BE2C (cell line): ENCODE measurements around the gene ZNF446.
"Not testable (repeated sequence)": the region's sequence is repeated elsewhere in the genome, so short reads cannot be mapped to it uniquely, and the experiment has no call there.

Source experiments
- DNase-seq: peaks from one replicate; pipeline ENCODE4 v3.0.0-alpha.2; 2020
- H3K27me3 ChIP-seq: fragments of 250-450 bp; sonication (Bioruptor Pico); 2 replicates; pipeline ENCODE4 v1.5.1; 2020; ENCODE audit warnings: mild to moderate bottlenecking
- H3K36me3 ChIP-seq: fragments of 250-450 bp; sonication (Bioruptor Pico); 2 replicates; pipeline ENCODE4 v1.5.1; 2020; ENCODE audit warnings: mild to moderate bottlenecking
- H3K4me1 ChIP-seq: fragments of 250-450 bp; sonication (Bioruptor Pico); 2 replicates; pipeline ENCODE4 v1.5.1; 2020
- H3K4me3 ChIP-seq: 2 replicates; pipeline ENCODE4 v1.5.1; 2011; ENCODE audit warnings: low read depth, low read length
- H3K9me3 ChIP-seq: fragments of 250-450 bp; sonication (Bioruptor Pico); 2 replicates; pipeline ENCODE4 v1.5.1; 2020
- TF ChIP-seq, protein P1 (sequence below): IDR thresholded peaks from 2 replicates; pipeline ENCODE4 v1.5.1; 2012; ENCODE audit warnings: mild to moderate bottlenecking, low read depth, low read length

Gene ZNF446

DNA sequence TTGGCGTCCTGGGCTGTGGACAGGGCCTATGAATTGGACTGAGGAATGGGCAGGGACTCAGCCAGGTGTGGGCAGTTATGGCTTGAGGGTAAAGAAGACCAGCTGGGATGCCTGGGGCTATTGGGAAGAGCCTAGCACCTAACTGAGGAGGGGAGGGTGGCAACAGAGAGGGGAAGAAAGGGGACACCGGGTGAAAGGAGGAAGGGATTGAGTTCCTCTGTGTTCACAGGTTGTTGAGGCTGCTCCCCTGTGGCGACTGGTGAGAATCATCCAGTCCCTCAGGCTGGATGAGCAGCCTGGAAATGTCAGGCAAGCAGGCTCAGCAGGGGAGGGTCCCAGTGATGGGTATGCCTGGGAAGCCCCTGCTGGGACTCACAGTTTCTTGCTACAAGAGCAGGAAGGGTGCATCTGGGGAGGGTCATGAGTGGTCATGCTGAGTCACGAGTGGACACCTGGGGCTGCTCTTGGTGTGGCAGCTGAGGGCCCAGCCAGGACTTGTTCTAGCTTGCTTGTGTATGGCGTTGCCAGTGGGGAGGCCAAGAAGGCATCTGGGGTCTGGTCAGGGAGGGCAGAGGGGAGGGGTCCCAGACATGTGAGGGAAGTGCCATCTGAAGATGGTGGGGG, 7.8 kb upstream of the ZNF446 start:
- Histone ChIP-seq H3K4me1 (no peaks in the 10 kb centered on the region), H3K27me3 (no peaks in the 10 kb centered on the region), H3K4me3 (peak overlapping the region; percentile 85), H3K36me3 (peaks cover 23% of the 10 kb centered on the region), H3K9me3 (no peaks in the 10 kb centered on the region)
- no peak for DNase-seq
- TF ChIP-seq, protein P1, sequence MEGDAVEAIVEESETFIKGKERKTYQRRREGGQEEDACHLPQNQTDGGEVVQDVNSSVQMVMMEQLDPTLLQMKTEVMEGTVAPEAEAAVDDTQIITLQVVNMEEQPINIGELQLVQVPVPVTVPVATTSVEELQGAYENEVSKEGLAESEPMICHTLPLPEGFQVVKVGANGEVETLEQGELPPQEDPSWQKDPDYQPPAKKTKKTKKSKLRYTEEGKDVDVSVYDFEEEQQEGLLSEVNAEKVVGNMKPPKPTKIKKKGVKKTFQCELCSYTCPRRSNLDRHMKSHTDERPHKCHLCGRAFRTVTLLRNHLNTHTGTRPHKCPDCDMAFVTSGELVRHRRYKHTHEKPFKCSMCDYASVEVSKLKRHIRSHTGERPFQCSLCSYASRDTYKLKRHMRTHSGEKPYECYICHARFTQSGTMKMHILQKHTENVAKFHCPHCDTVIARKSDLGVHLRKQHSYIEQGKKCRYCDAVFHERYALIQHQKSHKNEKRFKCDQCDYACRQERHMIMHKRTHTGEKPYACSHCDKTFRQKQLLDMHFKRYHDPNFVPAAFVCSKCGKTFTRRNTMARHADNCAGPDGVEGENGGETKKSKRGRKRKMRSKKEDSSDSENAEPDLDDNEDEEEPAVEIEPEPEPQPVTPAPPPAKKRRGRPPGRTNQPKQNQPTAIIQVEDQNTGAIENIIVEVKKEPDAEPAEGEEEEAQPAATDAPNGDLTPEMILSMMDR = no peak

DNA sequence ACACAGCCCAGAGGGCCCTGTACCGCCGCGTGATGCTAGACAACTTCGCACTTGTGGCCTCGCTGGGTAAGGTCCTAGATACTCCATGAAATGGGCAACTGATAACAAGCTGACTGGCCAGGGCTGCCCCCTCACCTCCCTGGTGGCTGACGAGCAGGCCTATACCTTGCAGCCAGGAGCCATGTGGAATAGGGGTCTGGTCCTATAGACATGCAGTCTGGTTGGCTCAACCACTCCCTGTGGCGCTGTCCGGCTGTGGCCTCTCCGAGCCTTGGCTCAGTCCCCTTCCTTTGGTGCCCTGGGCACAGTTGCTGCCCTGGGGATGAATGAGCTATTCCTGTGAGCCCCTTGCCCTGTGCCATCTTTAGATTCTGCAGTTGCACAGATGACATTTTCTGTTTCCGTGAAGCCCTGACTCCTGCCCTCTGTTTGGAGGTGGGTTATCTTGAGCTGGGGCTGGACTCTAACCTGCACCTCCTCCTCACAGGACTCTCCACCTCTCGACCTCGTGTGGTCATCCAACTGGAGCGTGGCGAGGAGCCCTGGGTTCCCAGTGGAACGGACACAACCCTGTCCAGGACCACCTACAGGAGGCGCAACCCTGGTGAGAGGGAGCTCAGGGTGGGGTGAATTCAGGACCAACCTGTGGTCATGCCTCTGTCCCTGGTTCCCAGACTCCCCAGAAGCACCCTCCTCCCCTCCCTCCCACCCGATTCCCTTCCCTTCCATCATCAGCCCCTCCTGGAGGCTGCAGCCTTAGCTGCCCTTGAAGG, 6.7 kb upstream of the ZNF446 start:
- Histone ChIP-seq H3K36me3 (peaks cover 27% of the 10 kb centered on the region), H3K4me1 (no peaks in the 10 kb centered on the region), H3K9me3 (no peaks in the 10 kb centered on the region), H3K4me3 (no peak overlapping the region), H3K27me3 (no peaks in the 10 kb centered on the region)
- DNase-seq = no peak
- TF ChIP-seq, protein P1 = no peak

DNA sequence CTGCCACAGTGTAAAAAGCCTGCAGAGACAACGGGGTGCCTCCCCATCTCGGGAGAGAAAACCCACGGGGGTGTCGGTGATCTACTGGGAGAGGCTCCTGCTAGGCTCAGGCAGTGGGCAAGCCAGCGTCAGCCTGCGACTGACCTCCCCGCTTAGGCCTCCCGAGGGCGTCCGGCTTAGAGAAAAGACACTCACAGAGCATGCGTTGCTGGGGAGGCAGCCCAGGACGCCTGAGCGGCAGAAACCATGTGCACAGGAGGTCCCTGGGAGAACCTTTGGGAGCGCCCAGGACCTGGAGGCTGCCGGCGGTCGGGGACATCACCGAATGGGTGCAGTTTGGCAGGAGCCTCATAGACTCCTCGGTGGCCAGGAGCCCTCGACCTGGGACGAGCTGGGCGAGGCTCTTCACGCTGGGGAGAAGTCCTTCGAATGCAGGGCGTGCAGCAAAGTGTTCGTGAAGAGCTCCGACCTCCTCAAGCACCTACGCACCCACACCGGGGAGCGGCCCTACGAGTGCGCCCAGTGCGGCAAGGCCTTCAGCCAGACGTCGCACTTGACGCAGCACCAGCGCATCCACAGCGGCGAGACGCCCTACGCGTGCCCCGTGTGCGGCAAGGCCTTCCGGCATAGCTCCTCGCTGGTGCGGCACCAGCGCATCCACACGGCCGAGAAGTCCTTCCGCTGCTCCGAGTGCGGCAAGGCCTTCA, 5.2 kb upstream of the ZNF446 start:
- not testable (repeated sequence) for H3K9me3 ChIP-seq, H3K27me3 ChIP-seq, H3K4me1 ChIP-seq, DNase-seq, H3K4me3 ChIP-seq
- H3K36me3 ChIP-seq = peaks cover 27% of the 10 kb centered on the region

DNA sequence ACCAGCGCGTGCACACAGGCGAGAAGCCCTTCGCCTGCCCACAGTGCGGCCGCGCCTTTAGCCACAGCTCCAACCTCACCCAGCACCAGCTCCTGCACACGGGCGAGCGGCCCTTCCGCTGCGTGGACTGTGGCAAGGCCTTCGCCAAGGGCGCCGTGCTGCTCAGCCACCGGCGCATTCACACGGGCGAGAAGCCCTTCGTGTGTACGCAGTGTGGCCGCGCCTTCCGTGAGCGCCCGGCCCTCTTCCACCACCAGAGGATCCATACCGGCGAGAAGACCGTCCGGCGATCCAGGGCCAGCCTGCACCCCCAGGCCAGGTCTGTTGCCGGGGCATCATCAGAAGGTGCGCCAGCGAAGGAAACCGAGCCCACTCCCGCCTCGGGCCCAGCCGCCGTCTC, 4.4 kb upstream of the ZNF446 start:
- no peak for DNase-seq
- Histone ChIP-seq H3K4me3 (no peak overlapping the region), H3K4me1 (no peaks in the 10 kb centered on the region), H3K27me3 (no peaks in the 10 kb centered on the region), H3K36me3 (peaks cover 27% of the 10 kb centered on the region), H3K9me3 (no peaks in the 10 kb centered on the region)
- TF ChIP-seq, protein P1 = no peak

DNA sequence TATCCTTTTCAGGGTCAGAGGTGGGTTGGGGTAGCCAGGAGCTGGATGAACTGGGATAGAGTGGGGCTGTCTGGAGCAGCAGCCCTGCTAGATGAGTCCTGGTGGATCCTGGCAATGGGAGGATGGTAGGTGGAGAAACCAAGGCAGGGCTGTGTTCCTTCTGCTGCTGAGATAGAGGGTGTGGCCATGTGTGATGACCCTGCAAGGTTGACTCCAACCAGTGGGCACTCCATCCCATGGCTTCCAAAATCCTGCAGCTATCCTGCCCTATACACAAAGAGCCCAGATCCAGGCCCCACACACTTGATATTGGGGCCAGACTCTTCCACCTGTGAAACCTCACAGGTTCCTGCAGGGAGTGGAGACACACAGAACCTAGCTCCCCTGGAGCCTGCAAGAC, 2.4 kb upstream of the ZNF446 start:
- H3K9me3 ChIP-seq = no peaks in the 10 kb centered on the region
- no peak overlapping the region for H3K4me3 ChIP-seq
- H3K27me3 ChIP-seq = no peaks in the 10 kb centered on the region
- peaks cover 27% of the 10 kb centered on the region for H3K36me3 ChIP-seq
- no peaks in the 10 kb centered on the region; the same call in 1 of the 2 replicates for H3K4me1 ChIP-seq
- TF ChIP-seq, protein P1 = no peak
- no peak for DNase-seq

DNA sequence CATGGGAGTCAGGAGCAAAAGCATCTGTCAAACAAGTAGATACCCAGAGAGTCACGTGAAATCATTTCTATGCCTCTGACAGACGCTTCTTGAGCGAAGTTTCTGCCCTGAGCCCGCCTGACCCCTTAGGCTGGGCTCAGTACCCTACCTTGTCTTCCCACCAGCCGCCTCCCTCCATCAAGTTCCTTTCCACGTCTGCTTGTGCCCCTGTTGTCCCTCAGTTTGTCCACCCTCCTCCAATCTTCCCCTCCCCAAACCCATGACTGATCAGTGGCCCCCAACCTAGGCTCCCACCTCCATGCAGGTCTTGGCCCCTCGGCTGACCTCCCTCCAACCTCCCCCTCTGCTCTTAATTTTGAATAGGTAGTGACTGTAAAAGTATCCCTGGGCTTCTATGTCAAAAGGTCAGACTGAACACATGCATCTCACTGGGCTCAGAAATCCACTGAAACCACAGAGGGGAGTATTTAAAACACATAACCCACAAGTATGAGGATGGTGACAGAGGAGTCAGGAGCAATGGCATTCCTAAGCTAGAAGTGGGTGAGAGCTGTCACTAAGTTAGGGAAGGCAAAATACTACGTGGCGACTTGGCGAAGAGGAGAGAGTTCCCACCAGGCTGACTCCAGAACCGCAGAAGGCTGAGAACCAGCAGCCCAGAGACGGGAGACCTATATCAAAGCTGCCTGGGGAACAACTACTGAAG, 1.7 kb upstream of the ZNF446 start:
- TF ChIP-seq, protein P1 = no peak
- no peak for DNase-seq
- H3K36me3 ChIP-seq = peaks cover 22% of the 10 kb centered on the region
- no peaks in the 10 kb centered on the region for H3K27me3 ChIP-seq
- H3K4me3 ChIP-seq = no peak overlapping the region
- H3K4me1 ChIP-seq = no peaks in the 10 kb centered on the region; the same call in 1 of the 2 replicates
- H3K9me3 ChIP-seq = no peaks in the 10 kb centered on the region
